ENCODE measurements around the gene EML4. TPM values are rescaled to one million over a fixed set of nuclear protein-coding genes. Genes with fewer than 3 reads are reported as not detected.
A peak's percentile ranks its signal among the peaks of the same experiment; 100 is the strongest.
"Not testable (repeated sequence)": the region's sequence is repeated elsewhere in the genome, so short reads cannot be mapped to it uniquely, and the experiment has no call there.

Gene EML4
- total RNA-seq, 4 donors from 2014 or later = 11.6 to 29.8 (median 22.4) TPM

DNA sequence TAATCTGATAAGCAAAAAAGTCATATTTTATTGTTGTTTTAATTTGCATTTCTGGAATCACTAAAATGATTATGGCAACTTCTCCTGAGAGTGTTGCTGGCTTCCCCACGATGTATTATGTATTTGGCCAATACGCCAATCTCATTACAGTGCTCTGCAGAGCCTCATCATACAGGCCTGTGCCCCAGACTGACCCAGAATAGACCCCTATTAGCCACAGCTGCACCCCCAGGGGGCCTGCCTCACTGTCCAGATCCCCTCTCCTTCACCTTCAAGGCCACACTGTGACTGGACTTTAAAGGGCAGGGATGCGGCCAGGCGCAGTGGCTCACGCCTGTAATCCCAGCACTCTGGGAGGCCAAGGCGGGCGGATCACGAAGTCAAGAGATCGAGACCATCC lies 209.3 kb downstream of the EML4 start:
- WGBS, 2 donors = 91 to 95% methylated on average over 2 to 5 of the region's 9 CpGs
- H3K27me3 ChIP-seq = no peaks in the 10 kb centered on the region
- TF ChIP-seq POLR2A (IDR thresholded peaks at IDR 0.05) = no peak
- TF ChIP-seq, protein P1, sequence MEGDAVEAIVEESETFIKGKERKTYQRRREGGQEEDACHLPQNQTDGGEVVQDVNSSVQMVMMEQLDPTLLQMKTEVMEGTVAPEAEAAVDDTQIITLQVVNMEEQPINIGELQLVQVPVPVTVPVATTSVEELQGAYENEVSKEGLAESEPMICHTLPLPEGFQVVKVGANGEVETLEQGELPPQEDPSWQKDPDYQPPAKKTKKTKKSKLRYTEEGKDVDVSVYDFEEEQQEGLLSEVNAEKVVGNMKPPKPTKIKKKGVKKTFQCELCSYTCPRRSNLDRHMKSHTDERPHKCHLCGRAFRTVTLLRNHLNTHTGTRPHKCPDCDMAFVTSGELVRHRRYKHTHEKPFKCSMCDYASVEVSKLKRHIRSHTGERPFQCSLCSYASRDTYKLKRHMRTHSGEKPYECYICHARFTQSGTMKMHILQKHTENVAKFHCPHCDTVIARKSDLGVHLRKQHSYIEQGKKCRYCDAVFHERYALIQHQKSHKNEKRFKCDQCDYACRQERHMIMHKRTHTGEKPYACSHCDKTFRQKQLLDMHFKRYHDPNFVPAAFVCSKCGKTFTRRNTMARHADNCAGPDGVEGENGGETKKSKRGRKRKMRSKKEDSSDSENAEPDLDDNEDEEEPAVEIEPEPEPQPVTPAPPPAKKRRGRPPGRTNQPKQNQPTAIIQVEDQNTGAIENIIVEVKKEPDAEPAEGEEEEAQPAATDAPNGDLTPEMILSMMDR (IDR thresholded peaks at IDR 0.05) = no peak
- DNase-seq = no peak
- no peaks in the 10 kb centered on the region for H3K36me3 ChIP-seq
- H3K4me3 ChIP-seq = no peak overlapping the region
- intact Hi-C loops (cut with DNase I) = no loop called here
- H3K27ac ChIP-seq = no peak overlapping the region
- no peaks in the 10 kb centered on the region for H3K4me1 ChIP-seq
- no peaks in the 10 kb centered on the region for H3K9me3 ChIP-seq

DNA sequence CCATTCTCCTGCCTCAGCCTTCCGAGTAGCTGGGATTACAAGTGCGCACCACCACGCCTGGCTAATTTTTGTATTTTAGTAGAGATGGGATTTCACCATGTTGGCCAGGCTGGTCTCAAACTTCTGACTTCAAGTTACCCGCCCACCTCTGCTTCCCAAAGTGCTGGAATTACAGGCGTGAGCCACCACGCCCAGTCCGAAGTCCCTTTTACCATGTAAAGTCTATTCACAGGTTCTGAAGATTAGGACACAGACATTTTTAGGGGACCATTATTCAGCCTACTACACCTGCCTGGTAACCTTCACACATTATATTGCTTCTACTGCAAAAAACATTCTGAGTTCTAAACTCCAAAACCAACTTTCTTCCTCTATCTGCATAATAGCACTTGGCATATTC lies 210.9 kb downstream of the EML4 start:
- H3K36me3 ChIP-seq; intact Hi-C loops (cut with DNase I); H3K4me1 ChIP-seq; H3K27me3 ChIP-seq; DNase-seq; H3K9me3 ChIP-seq; H3K4me3 ChIP-seq; H3K27ac ChIP-seq: not testable (repeated sequence)
- WGBS, 2 donors = 95 to 97% methylated on average over 6 to 7 of the region's 7 CpGs

DNA sequence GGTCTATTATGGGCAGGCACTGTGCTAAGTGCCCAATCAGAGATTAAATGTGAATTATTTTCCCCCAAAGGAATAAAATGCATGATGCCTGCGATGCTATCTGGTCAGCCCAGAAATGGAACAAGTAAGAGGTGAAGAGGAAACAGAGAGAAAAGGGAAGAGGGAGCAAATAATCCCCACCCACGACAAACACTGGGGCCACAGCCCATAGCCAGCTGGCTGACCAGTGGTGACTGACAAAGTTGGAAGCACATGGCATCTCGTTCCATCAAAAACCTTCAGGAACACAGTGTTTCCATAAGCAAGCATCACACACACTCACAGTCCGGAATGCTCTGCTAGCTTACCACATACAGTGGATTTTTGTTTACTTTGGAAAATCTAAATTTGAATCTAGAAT lies 213.0 kb downstream of the EML4 start:
- intact Hi-C loops (cut with DNase I) = no loop called here
- Histone ChIP-seq H3K4me1 (no peaks in the 10 kb centered on the region), H3K27me3 (no peaks in the 10 kb centered on the region), H3K9me3 (no peaks in the 10 kb centered on the region), H3K27ac (peak overlapping the region in 1 of 4 donors; percentile 15), H3K4me3 (no peak overlapping the region), H3K36me3 (no peaks in the 10 kb centered on the region)
- TF ChIP-seq POLR2A (IDR thresholded peaks at IDR 0.05) = no peak
- TF ChIP-seq, protein P1 (IDR thresholded peaks at IDR 0.05) = no peak
- DNase-seq = no peak
- WGBS, 2 donors = 75 to 85% methylated on average over 4 of the region's 4 CpGs

Other genes starting within 250 kb of the EML4 start
- 10 to 100 TPM in 1 of 4 donors, 1 to 10 TPM in 2, under 1 TPM in 1; 0.53 to 16.8 (median 6.4) TPM for gene PKDCC, start 121.3 kb upstream of the EML4 start, total RNA-seq
- gene COX7A2L, start 191.9 kb downstream of the EML4 start, total RNA-seq = 100 to 1,000 TPM in 2 of 4 donors, 10 to 100 TPM in 2; 51.3 to 152 (median 104) TPM